Measurements from ENCODE around the gene SLC45A2. TPM values are rescaled to one million over a fixed set of nuclear protein-coding genes. Genes with fewer than 3 reads are reported as not detected.

The SLC45A2 gene
- total RNA-seq, 2 experiments from 2014 or later: not detected

GRCh38 chr5:33992864-33993263 lies 8.4 kb upstream of the SLC45A2 start:
- Histone ChIP-seq H3K4me3 (ENCODE audit: low read length) (no peak overlapping the region), H3K4me1 (ENCODE audit: insufficient read depth, low read length) (peaks cover 3% of the 10 kb centered on the region), H3K36me3 (ENCODE audit: insufficient read depth, low read length) (peaks cover 18% of the 10 kb centered on the region), H3K27ac (ENCODE audit: low read depth in 1 of 2, low read length in 2 of 2) (no peak overlapping the region), H3K27me3 (ENCODE audit: control insufficient read depth in 1 of 2, insufficient read depth in 2 of 2, low read length in 2 of 2) (no peaks in the 10 kb centered on the region), H3K9me3 (ENCODE audit: control insufficient read depth in 1 of 2, insufficient read depth in 1 of 2, low read length in 2 of 2) (no peaks in the 10 kb centered on the region)
- no peak for TF ChIP-seq CTCF (IDR thresholded peaks at IDR 0.05)
- Mint-ChIP-seq H3K4me3 (no peak overlapping the region), H3K27me3 (no peaks in the 10 kb centered on the region), H3K9me3 (no peaks in the 10 kb centered on the region), H3K4me1 (ENCODE audit: low read depth) (peaks cover 6% of the 10 kb centered on the region), H3K36me3 (ENCODE audit: low read depth) (peaks cover 54% of the 10 kb centered on the region), H3K27ac (no peak overlapping the region)
- CTCF ChIA-PET: no interaction called here
- intact Hi-C loops (cut with DNase I, micrococcal nuclease): no loop called here
- ATAC-seq (ENCODE audit: poor library complexity) (no peak), DNase-seq (no peak)
- POLR2A ChIA-PET: no interaction called here

- H3K9me3 ChIP-seq (ENCODE audit: control insufficient read depth in 1 of 2, insufficient read depth in 1 of 2, low read length in 2 of 2): no peaks in the 10 kb centered on the region
- H3K27ac ChIP-seq (ENCODE audit: low read depth in 1 of 2, low read length in 2 of 2): no peak overlapping the region
- intact Hi-C loops (cut with DNase I, micrococcal nuclease): no loop called here
- Mint-ChIP-seq H3K36me3 (ENCODE audit: low read depth) (peaks cover 28% of the 10 kb centered on the region), H3K9me3 (no peaks in the 10 kb centered on the region), H3K27me3 (no peaks in the 10 kb centered on the region), H3K27ac (no peak overlapping the region), H3K4me3 (no peak overlapping the region), H3K4me1 (ENCODE audit: low read depth) (no peaks in the 10 kb centered on the region)
- ChIA-PET CTCF (no interaction called here), POLR2A (no interaction called here)
- H3K4me3 ChIP-seq (ENCODE audit: low read length): no peak overlapping the region
- H3K36me3 ChIP-seq (ENCODE audit: insufficient read depth, low read length): peaks cover 16% of the 10 kb centered on the region
- ATAC-seq (ENCODE audit: poor library complexity): no peak
- DNase-seq: no peak
- no peak for TF ChIP-seq CTCF (IDR thresholded peaks at IDR 0.05)
- no peaks in the 10 kb centered on the region for H3K27me3 ChIP-seq (ENCODE audit: control insufficient read depth in 1 of 2, insufficient read depth in 2 of 2, low read length in 2 of 2)
- H3K4me1 ChIP-seq (ENCODE audit: insufficient read depth, low read length): no peaks in the 10 kb centered on the region
Observed at GRCh38 chr5:33985447-33985846, 954 bp upstream of the SLC45A2 start.

- ChIA-PET POLR2A (no interaction called here), CTCF (no interaction called here)
- Histone ChIP-seq H3K36me3 (ENCODE audit: insufficient read depth, low read length) (peaks cover 14% of the 10 kb centered on the region), H3K4me3 (ENCODE audit: low read length) (no peak overlapping the region), H3K4me1 (ENCODE audit: insufficient read depth, low read length) (no peaks in the 10 kb centered on the region), H3K27me3 (ENCODE audit: control insufficient read depth in 1 of 2, insufficient read depth in 2 of 2, low read length in 2 of 2) (no peaks in the 10 kb centered on the region), H3K27ac (ENCODE audit: low read depth in 1 of 2, low read length in 2 of 2) (no peak overlapping the region), H3K9me3 (ENCODE audit: control insufficient read depth in 1 of 2, insufficient read depth in 1 of 2, low read length in 2 of 2) (no peaks in the 10 kb centered on the region)
- no peak overlapping the region for H3K27ac Mint-ChIP-seq
- no peak overlapping the region for H3K4me3 Mint-ChIP-seq
- no peaks in the 10 kb centered on the region for H3K9me3 Mint-ChIP-seq
- peaks cover 20% of the 10 kb centered on the region for H3K36me3 Mint-ChIP-seq (ENCODE audit: low read depth)
- H3K4me1 Mint-ChIP-seq (ENCODE audit: low read depth): no peaks in the 10 kb centered on the region
- intact Hi-C loops (cut with DNase I, micrococcal nuclease): no loop called here
- H3K27me3 Mint-ChIP-seq: no peaks in the 10 kb centered on the region
- DNase-seq: no peak
- ATAC-seq (ENCODE audit: poor library complexity): no peak
- no peak for TF ChIP-seq CTCF (IDR thresholded peaks at IDR 0.05)
Observed at GRCh38 chr5:33984178-33984577, 315 bp downstream of the SLC45A2 start.
